Keratinocyte (primary cell): ENCODE measurements around the gene PLXND1. TPM values are rescaled to one million over a fixed set of nuclear protein-coding genes. Genes with fewer than 3 reads are reported as not detected.

Experiments used
- DNase-seq: peaks from one replicate; pipeline ENCODE4 v3.0.0-alpha.2; 2011; ENCODE audit warnings: low read depth, missing footprints, low spot score
- FAIRE-seq: peaks from 2 replicates; lab custom pipeline; 2011; peaks lifted over from hg19 to GRCh38; lab: Jason Lieb, UNC
- H2AFZ ChIP-seq: 2 replicates; pipeline ENCODE4 v1.6.0; 2012; ENCODE audit warnings: low read length, control low read depth, inconsistent platforms; ENCODE audit not compliant: control insufficient read depth
- H3K27ac ChIP-seq: 2 replicates; pipeline ENCODE4 v1.5.1; 2011; ENCODE audit warnings: low read length; ENCODE audit not compliant: control insufficient read depth, insufficient read depth
- H3K27me3 ChIP-seq: 3 replicates; pipeline ENCODE4 v1.6.0; 2011; ENCODE audit warnings: low read length; ENCODE audit not compliant: control insufficient read depth, insufficient read depth; ENCODE audit errors: extremely low read depth
- H3K36me3 ChIP-seq, 2 experiments: 2 replicates in 1 of 2; 3 replicates in 1 of 2; pipeline ENCODE4 v1.5.1; 2011; ENCODE audit warnings: low read length in 2 of 2, mild to moderate bottlenecking in 1 of 2; ENCODE audit not compliant: control insufficient read depth in 2 of 2, insufficient read depth in 2 of 2; ENCODE audit errors: extremely low read depth in 1 of 2
- H3K4me1 ChIP-seq: 3 replicates; pipeline ENCODE4 v1.5.1; 2011; ENCODE audit warnings: low read length; ENCODE audit not compliant: control insufficient read depth, insufficient read depth; ENCODE audit errors: extremely low read depth
- H3K4me2 ChIP-seq: 3 replicates; pipeline ENCODE4 v1.6.0; 2011; ENCODE audit warnings: low read depth, low read length; ENCODE audit not compliant: control insufficient read depth, insufficient read depth; ENCODE audit errors: extremely low read depth
- H3K4me3 ChIP-seq, 3 experiments: fragments of 200-600 bp in 1 of 3; sonication (generic) in 1 of 3; 2 replicates in 2 of 3; 3 replicates in 1 of 3; pipeline ENCODE4 v1.5.1; 2011 to 2016; ENCODE audit warnings: low read length in 3 of 3, mild to moderate bottlenecking in 3 of 3, control low read depth in 2 of 3, inconsistent platforms in 1 of 3, low read depth in 1 of 3, mixed read lengths in 1 of 3, mixed run types in 1 of 3, moderate library complexity in 1 of 3; ENCODE audit not compliant: control insufficient read depth in 2 of 3, insufficient read depth in 2 of 3; ENCODE audit errors: extremely low read depth in 1 of 3
- H3K79me2 ChIP-seq: 2 replicates; pipeline ENCODE4 v1.6.0; 2012; ENCODE audit warnings: low read length; ENCODE audit not compliant: control insufficient read depth, insufficient read depth
- H3K9ac ChIP-seq: 3 replicates; pipeline ENCODE4 v1.6.0; 2011; ENCODE audit warnings: low read length; ENCODE audit not compliant: control insufficient read depth, insufficient read depth; ENCODE audit errors: extremely low read depth
- H3K9me1 ChIP-seq: 3 replicates; pipeline ENCODE4 v1.6.0; 2011; ENCODE audit warnings: low read length; ENCODE audit not compliant: control insufficient read depth, insufficient read depth; ENCODE audit errors: extremely low read depth
- H3K9me3 ChIP-seq: 2 replicates; pipeline ENCODE4 v1.5.1; 2012; ENCODE audit warnings: low read depth, low read length; ENCODE audit not compliant: control insufficient read depth
- H4K20me1 ChIP-seq: 3 replicates; pipeline ENCODE4 v1.6.0; 2011; ENCODE audit warnings: low read length; ENCODE audit not compliant: control insufficient read depth, insufficient read depth; ENCODE audit errors: extremely low read depth
- CTCF ChIP-seq, 3 experiments: IDR thresholded peaks in 1 of 3; conservative IDR thresholded peaks in 1 of 3; optimal IDR thresholded peaks in 1 of 3; 2 replicates in 2 of 3; 3 replicates in 1 of 3; pipeline versions ENCODE3 to v1.5.1; 2011; ENCODE audit warnings: low read length in 3 of 3, mild to moderate bottlenecking in 3 of 3, moderate library complexity in 2 of 3, control low read depth in 1 of 3, inconsistent platforms in 1 of 3; ENCODE audit not compliant: insufficient read depth in 2 of 3; ENCODE audit errors: extremely low read depth in 1 of 3
- EZH2 ChIP-seq: IDR thresholded peaks from one replicate; pipeline ENCODE4 v1.6.1; 2012; ENCODE audit warnings: inconsistent platforms, mild to moderate bottlenecking, low read length, moderate library complexity
- dilution Hi-C: fragments of 300-500 bp; cut with MboI; formaldehyde crosslinking; loops from one replicate; pipeline ENCODE4 v1.7.0; 2020; ENCODE audit warnings: low sequenced_read_pairs; ENCODE audit not compliant: extremely low pct_ligation_motif_present
- polyA plus RNA-seq, 5 experiments: library from polyadenylated mRNA; depleted of rRNA in 3 of 5; stranded (reverse) in 3 of 5; stranded (forward) in 1 of 5; unstranded in 1 of 5; fragments of >200 nt; gene quantifications; 1 replicate in 1 of 5; 2 replicates in 3 of 5; 3 replicates in 1 of 5; pipeline versions ENCODE4 v1.2.1 to v1.2.3, GENCODE V29; 2011 to 2012; ENCODE audit warnings: missing spikeins in 2 of 5, low read depth in 1 of 5, low replicate concordance in 1 of 5

Gene PLXND1
- polyA plus RNA-seq, 1 donor (not counting 4 experiments of a cell fraction or from before 2014, with no cell fraction given) = 0.09 TPM

DNA sequence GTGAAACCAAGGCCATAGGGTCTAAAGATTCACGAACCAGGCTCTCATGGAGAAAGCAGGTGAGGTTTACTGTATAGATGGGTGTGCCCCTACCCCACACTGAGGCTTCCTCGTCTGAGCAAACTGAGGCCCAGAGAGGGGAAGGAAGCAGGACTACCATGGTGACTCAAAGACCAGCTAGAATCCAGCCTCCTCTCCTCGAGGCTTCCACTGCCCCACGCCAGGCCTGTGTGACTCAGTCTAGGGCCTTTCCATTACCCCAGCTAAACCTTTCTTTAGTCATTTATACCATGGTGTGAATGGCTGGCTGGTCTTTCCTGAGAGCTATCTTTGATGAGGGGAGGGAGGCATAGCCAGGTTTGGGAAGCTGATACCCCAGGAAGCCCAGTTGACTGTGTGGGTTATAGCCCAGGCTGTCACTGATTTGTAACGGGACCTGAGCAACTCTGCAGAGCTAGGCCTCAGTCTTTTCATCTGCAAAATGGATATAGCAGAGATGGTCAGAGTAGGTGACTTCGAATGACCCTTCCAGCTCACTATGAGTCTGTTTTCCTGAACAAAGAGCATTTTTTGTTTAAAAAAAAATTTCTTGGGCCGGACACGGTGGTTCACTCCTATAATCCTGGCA lies 81.0 kb downstream of the PLXND1 start:
- DNase-seq (no peak), FAIRE-seq (no peak)
- Histone ChIP-seq H3K36me3 (no peaks in the 10 kb centered on the region), H3K27ac (no peak overlapping the region), H3K9me3 (no peaks in the 10 kb centered on the region), H3K27me3 (peaks cover 5% of the 10 kb centered on the region), H4K20me1 (no peaks in the 10 kb centered on the region), H3K9ac (no peak overlapping the region), H3K79me2 (no peaks in the 10 kb centered on the region), H2AFZ (no peak overlapping the region), H3K4me3 (no peak overlapping the region), H3K4me1 (no peaks in the 10 kb centered on the region), H3K9me1 (no peaks in the 10 kb centered on the region), H3K4me2 (no peak overlapping the region)
- dilution Hi-C loops = no loop called here
- TF ChIP-seq EZH2 = no peak
- TF ChIP-seq CTCF (optimal IDR thresholded peaks at IDR 0.05 in 1 of 3, IDR thresholded peaks at IDR 0.05 in 1 of 3, conservative IDR thresholded peaks at IDR 0.05 in 1 of 3; ENCODE audit: extremely low read depth in 1 of 3, insufficient read depth in 2 of 3, low read length in 3 of 3) = no peak

DNA sequence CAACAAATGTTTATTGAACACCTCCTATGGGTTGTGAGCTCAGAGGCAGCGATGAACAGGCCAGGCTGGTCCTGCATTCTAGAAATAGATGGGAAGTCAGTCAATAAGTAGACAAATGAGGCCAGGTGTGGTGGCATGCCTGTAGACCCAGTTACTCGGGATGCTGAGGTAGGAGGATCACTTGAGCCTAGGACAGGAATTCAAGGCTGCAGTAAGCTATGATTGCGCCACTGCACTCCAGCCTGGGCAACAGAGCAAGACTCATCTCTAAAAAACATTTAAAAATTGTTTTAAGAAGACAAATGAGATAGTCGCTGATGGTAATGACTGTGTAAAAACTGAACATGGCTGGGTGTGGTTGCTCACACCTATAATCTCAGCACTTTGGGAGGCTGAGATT lies 82.4 kb downstream of the PLXND1 start:
- dilution Hi-C loops = no loop called here
- TF ChIP-seq EZH2 = no peak
- TF ChIP-seq CTCF (optimal IDR thresholded peaks at IDR 0.05 in 1 of 3, IDR thresholded peaks at IDR 0.05 in 1 of 3, conservative IDR thresholded peaks at IDR 0.05 in 1 of 3; ENCODE audit: extremely low read depth in 1 of 3, insufficient read depth in 2 of 3, low read length in 3 of 3) = no peak

More for the DNA sequence above, 82.4 kb downstream of the PLXND1 start:
- H3K36me3 ChIP-seq = no peaks in the 10 kb centered on the region
- DNase-seq = no peak
- H3K4me3 ChIP-seq = no peak overlapping the region
- no peak overlapping the region for H3K27ac ChIP-seq
- no peak for FAIRE-seq
- no peaks in the 10 kb centered on the region for H4K20me1 ChIP-seq
- no peaks in the 10 kb centered on the region for H3K4me1 ChIP-seq
- H3K9ac ChIP-seq = no peak overlapping the region
- peaks cover 5% of the 10 kb centered on the region for H3K27me3 ChIP-seq
- no peak overlapping the region for H2AFZ ChIP-seq
- H3K4me2 ChIP-seq = no peak overlapping the region
- H3K9me3 ChIP-seq = no peaks in the 10 kb centered on the region
- no peaks in the 10 kb centered on the region for H3K9me1 ChIP-seq
- H3K79me2 ChIP-seq = no peaks in the 10 kb centered on the region
